HepG2 (cell line): ENCODE measurements around the gene TSPAN9. TPM values are rescaled to one million over a fixed set of nuclear protein-coding genes. Genes with fewer than 3 reads are reported as not detected.
A peak's percentile ranks its signal among the peaks of the same experiment; 100 is the strongest.

Experiments
- ATAC-seq: fragments of 200-7000 bp; cut with Tn5 transposase; 3 replicates; pipeline ENCODE4 v1.9.1; 2020; ENCODE audit warnings: mild to moderate bottlenecking, moderate library complexity
- BruUV-seq: library from RNA; stranded (reverse); fragments of 400-500 nt; replicated peaks from 2 replicates; lab custom pipeline; 2021; lab: Mats Ljungman, UMichigan
- CTCF ChIA-PET: fragments of 300-600 bp; formaldehyde crosslinking; extraction: SDS; loops from one replicate; lab custom pipeline; 2021; ENCODE audit warnings: low total read pairs, inconsistent platforms, low intra/inter-chr PET ratio; lab: Yijun Ruan, JAX
- POLR2A ChIA-PET: fragments of 350-600 bp; sonication (Branson Sonifier 250); formaldehyde crosslinking; loops from one replicate; lab custom pipeline; 2020; ENCODE audit warnings: antibody characterized with exemption, inconsistent platforms; lab: Yijun Ruan, JAX
- DNase-seq: peaks from one replicate; pipeline ENCODE4 v3.0.0-alpha.2; 2015; ENCODE audit warnings: low spot score
- FAIRE-seq: peaks from 3 replicates; lab custom pipeline; 2011; peaks lifted over from hg19 to GRCh38; lab: Jason Lieb, UNC
- H2AFZ ChIP-seq: one replicate; pipeline ENCODE4 v1.6.1; 2011; ENCODE audit warnings: low read length, inconsistent platforms
- H3K27ac ChIP-seq: fragments of 300-600 bp; 3 replicates; pipeline ENCODE4 v1.8.0; 2011; ENCODE audit warnings: mixed run types, mild to moderate bottlenecking, mixed read lengths, low read length, inconsistent platforms; ENCODE audit not compliant: insufficient read depth; ENCODE audit errors: extremely low read length
- H3K27me3 ChIP-seq, 2 experiments: fragments of 200-600 bp in 1 of 2; 2 replicates in 1 of 2; 3 replicates in 1 of 2; pipeline versions ENCODE4 v1.6.0 to v1.8.0; 2011; ENCODE audit warnings: low read length in 2 of 2, mild to moderate bottlenecking in 2 of 2, moderate library complexity in 2 of 2, inconsistent platforms in 1 of 2; ENCODE audit not compliant: insufficient read depth in 2 of 2, control insufficient read depth in 1 of 2
- H3K36me3 ChIP-seq, 2 experiments: fragments of 200-600 bp in 1 of 2; replicated peaks in 1 of 2; 2 replicates in 1 of 2; 3 replicates in 1 of 2; pipeline versions ENCODE4 v1.5.1 to v1.8.0; 2011; ENCODE audit warnings: low read length in 2 of 2, inconsistent platforms in 1 of 2; ENCODE audit not compliant: insufficient read depth in 2 of 2, control insufficient read depth in 1 of 2
- H3K4me1 ChIP-seq: 2 replicates; pipeline ENCODE4 v1.5.1; 2012; ENCODE audit warnings: low read length, inconsistent platforms; ENCODE audit not compliant: insufficient read depth
- H3K4me2 ChIP-seq: 2 replicates; pipeline ENCODE4 v1.6.0; 2011; ENCODE audit warnings: low read depth, low read length, inconsistent platforms
- H3K4me3 ChIP-seq, 3 experiments: fragments of 200-600 bp in 1 of 3; sonication (generic), shearing (Covaris generic) in 1 of 3; replicated peaks in 1 of 3; 2 replicates each; pipeline ENCODE4 v1.5.1; 2011 to 2016; ENCODE audit warnings: low read length in 3 of 3, inconsistent platforms in 2 of 3, low read depth in 2 of 3, mild to moderate bottlenecking in 2 of 3, control low read depth in 1 of 3, mixed read lengths in 1 of 3; ENCODE audit not compliant: insufficient read depth in 1 of 3
- H3K79me2 ChIP-seq: one replicate; pipeline ENCODE4 v1.6.1; 2011; ENCODE audit warnings: low read length, inconsistent platforms; ENCODE audit not compliant: insufficient read depth
- H3K9ac ChIP-seq: 2 replicates; pipeline ENCODE4 v1.6.0; 2011; ENCODE audit warnings: mild to moderate bottlenecking, low read depth, low read length, inconsistent platforms; ENCODE audit not compliant: insufficient read depth
- H3K9me3 ChIP-seq: 2 replicates; pipeline ENCODE4 v1.5.1; 2012; ENCODE audit warnings: mild to moderate bottlenecking, low read length
- H4K20me1 ChIP-seq: 2 replicates; pipeline ENCODE4 v1.6.0; 2011; ENCODE audit warnings: inconsistent platforms, mild to moderate bottlenecking, low read length, moderate library complexity; ENCODE audit not compliant: insufficient read depth
- ATF5 ChIP-seq: sonication (generic); formaldehyde crosslinking; IDR thresholded peaks from 2 replicates; pipeline ENCODE4 v1.4.0; 2020; ENCODE audit warnings: mild to moderate bottlenecking, low read depth, missing genetic modification reagents
- HNF4A ChIP-seq: sonication (generic); formaldehyde crosslinking; IDR thresholded peaks from 2 replicates; pipeline ENCODE4 v1.4.0; 2020; ENCODE audit warnings: missing genetic modification reagents
- RBM22 ChIP-seq: fragments of 200-400 bp; formaldehyde crosslinking; optimal IDR thresholded peaks from 2 replicates; pipeline ENCODE3; 2017; ENCODE audit warnings: mild to moderate bottlenecking, low read length, moderate library complexity
- SALL1 ChIP-seq: sonication (generic); formaldehyde crosslinking; IDR thresholded peaks from 2 replicates; pipeline ENCODE4 v1.8.0; 2022; ENCODE audit warnings: mild to moderate bottlenecking, missing genetic modification reagents
- SETDB1 ChIP-seq: sonication (generic); formaldehyde crosslinking; IDR thresholded peaks from 2 replicates; pipeline ENCODE4 v1.5.1; 2020; ENCODE audit warnings: missing genetic modification reagents, mild to moderate bottlenecking, borderline replicate concordance
- ZBTB39 ChIP-seq: sonication (generic); formaldehyde crosslinking; IDR thresholded peaks from 2 replicates; pipeline ENCODE4 v1.5.0; 2020; ENCODE audit warnings: missing genetic modification reagents
- ZC3H4 ChIP-seq: sonication (generic); formaldehyde crosslinking; IDR thresholded peaks from 2 replicates; pipeline ENCODE4 v1.4.0; 2020; ENCODE audit warnings: missing genetic modification reagents, borderline replicate concordance
- ZFX ChIP-seq: sonication (generic); formaldehyde crosslinking; IDR thresholded peaks from 2 replicates; pipeline ENCODE4 v1.4.0; 2020; ENCODE audit warnings: mild to moderate bottlenecking, low read depth, missing genetic modification reagents, moderate library complexity
- ZFYVE20 ChIP-seq: sonication (generic); formaldehyde crosslinking; IDR thresholded peaks from 2 replicates; pipeline ENCODE4 v1.8.0; 2023; ENCODE audit warnings: low read depth, mild to moderate bottlenecking, moderate library complexity, missing genetic modification reagents, borderline replicate concordance
- ZMAT3 ChIP-seq: sonication (generic); formaldehyde crosslinking; conservative IDR thresholded peaks from 2 replicates; pipeline ENCODE4 v1.7.0; 2021; ENCODE audit warnings: missing genetic modification reagents
- ZMYM3 ChIP-seq: sonication (generic); formaldehyde crosslinking; IDR thresholded peaks from 2 replicates; pipeline ENCODE4 v1.5.1; 2020; ENCODE audit warnings: mild to moderate bottlenecking, missing genetic modification reagents
- ZNF263 ChIP-seq: sonication (generic); formaldehyde crosslinking; IDR thresholded peaks from 2 replicates; pipeline ENCODE4 v1.4.0; 2020; ENCODE audit warnings: missing genetic modification reagents
- ZNF362 ChIP-seq: sonication (generic); formaldehyde crosslinking; IDR thresholded peaks from 2 replicates; pipeline ENCODE4 v1.4.0; 2020; ENCODE audit warnings: missing genetic modification reagents, mild to moderate bottlenecking, borderline replicate concordance
- ZNF816 ChIP-seq: sonication (generic); formaldehyde crosslinking; IDR thresholded peaks from 2 replicates; pipeline ENCODE4 v1.8.0; 2022; ENCODE audit warnings: missing genetic modification reagents, mild to moderate bottlenecking, borderline replicate concordance
- WGBS: methylation state at CpG from one replicate; pipeline ENCODE4 v1.1.6; 2017; ENCODE audit warnings: low lambda C conversion rate; 5-methylcytosine and 5-hydroxymethylcytosine counted together
- in situ Hi-C: cut with HindIII; loops from 2 replicates; pipeline ENCODE4 v1.10.0; 2017; ENCODE audit warnings: low pct_unique_long_range_greater_than_20kb; ENCODE audit not compliant: extremely low pct_ligation_motif_present
- intact Hi-C: fragments of 100-400 bp; cut with micrococcal nuclease; formaldehyde crosslinking; loops from one replicate; pipeline ENCODE4 v1.10.0; 2022; ENCODE audit not compliant: unreplicated experiment
- polyA plus RNA-seq, 8 experiments: library from polyadenylated mRNA; depleted of rRNA in 3 of 8; stranded (reverse) in 7 of 8; unstranded in 1 of 8; fragments of >200 nt; fragmentation: Illumina TruSeq in 4 of 8; extraction: Trizol in 4 of 8; gene quantifications; 2 replicates each; pipeline versions ENCODE4 v1.2.1 to v1.2.3, GENCODE V29; 2011 to 2016; ENCODE audit warnings: low read depth in 4 of 8, missing spikeins in 1 of 8, mixed read lengths in 1 of 8; ENCODE audit not compliant: insufficient read depth in 1 of 8
- total RNA-seq, 5 experiments: library from RNA; depleted of rRNA; stranded (reverse); fragments of >200 nt; fragmentation: Illumina TruSeq; extraction: Trizol; gene quantifications; 2 replicates each; pipeline ENCODE4 v1.2.3, GENCODE V29; 2016; ENCODE audit warnings: low read depth in 1 of 5
- TF ChIP-seq, protein P1 (sequence below): sonication (generic); formaldehyde crosslinking; IDR thresholded peaks from 2 replicates; pipeline ENCODE4 v1.4.0; 2020; ENCODE audit warnings: mild to moderate bottlenecking, missing genetic modification reagents
- TF ChIP-seq, protein P2 (sequence below): sonication (generic); formaldehyde crosslinking; conservative IDR thresholded peaks from 2 replicates; pipeline ENCODE4 v1.4.0; 2020; ENCODE audit warnings: missing genetic modification reagents
- TF ChIP-seq, protein P3 (sequence below): sonication (generic); formaldehyde crosslinking; IDR thresholded peaks from 2 replicates; pipeline ENCODE4 v1.4.0; 2020; ENCODE audit warnings: missing genetic modification reagents

The TSPAN9 gene
- total and polyA plus RNA-seq, 2 of the 13 experiments (the other 11 are each of a cell fraction or from before 2014, with no cell fraction given): 18.1 to 42.3 TPM

DNA sequence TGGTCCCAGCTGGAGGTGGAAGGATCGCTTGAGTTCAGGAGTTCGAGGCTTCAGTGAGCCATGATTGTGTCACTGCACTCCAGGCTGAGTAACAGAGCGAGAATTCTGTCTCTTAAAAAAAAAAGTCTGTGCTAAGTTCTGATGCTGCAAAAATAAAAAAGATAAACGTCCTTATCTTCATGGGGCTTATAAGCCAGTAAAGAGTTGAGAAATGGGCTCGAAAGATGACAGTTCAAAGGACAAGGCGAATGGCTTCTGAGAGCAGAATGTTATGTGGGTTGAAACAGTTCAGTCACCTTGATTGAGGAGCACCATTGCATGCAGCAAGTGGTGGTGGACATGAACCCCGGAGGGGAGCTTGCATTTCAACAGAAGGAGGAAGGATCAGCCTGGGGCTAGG is 4.7 kb downstream of the TSPAN9 start:
- 28% methylated on average over 7 of the region's 7 CpGs for WGBS
- CTCF ChIA-PET: no interaction called here
- TF ChIP-seq ZMAT3 (CRISPR knock-in tag) (no peak), HNF4A (CRISPR knock-in tag) (peak; percentile 28; the same call in 1 of the 2 replicates), ZC3H4 (no peak), RBM22 (no peak), ZNF816 (CRISPR knock-in tag) (no peak), SALL1 (0 out of 2 replicates have a peak, but pooled peaks have one; percentile 15), ZMYM3 (CRISPR knock-in tag) (no peak), ZFYVE20 (CRISPR knock-in tag) (no peak), ATF5 (CRISPR knock-in tag) (no peak), SETDB1 (CRISPR knock-in tag) (no peak), ZFX (CRISPR knock-in tag) (0 out of 2 replicates have a peak, but pooled peaks have one; percentile 17), ZBTB39 (no peak), ZNF362 (CRISPR knock-in tag) (peak; percentile 28; the same call in 1 of the 2 replicates), ZNF263 (peak; percentile 44; the same call in 1 of the 2 replicates)
- TF ChIP-seq, protein P1, sequence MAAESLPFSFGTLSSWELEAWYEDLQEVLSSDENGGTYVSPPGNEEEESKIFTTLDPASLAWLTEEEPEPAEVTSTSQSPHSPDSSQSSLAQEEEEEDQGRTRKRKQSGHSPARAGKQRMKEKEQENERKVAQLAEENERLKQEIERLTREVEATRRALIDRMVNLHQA (CRISPR knock-in tag): no peak
- TF ChIP-seq, protein P2, sequence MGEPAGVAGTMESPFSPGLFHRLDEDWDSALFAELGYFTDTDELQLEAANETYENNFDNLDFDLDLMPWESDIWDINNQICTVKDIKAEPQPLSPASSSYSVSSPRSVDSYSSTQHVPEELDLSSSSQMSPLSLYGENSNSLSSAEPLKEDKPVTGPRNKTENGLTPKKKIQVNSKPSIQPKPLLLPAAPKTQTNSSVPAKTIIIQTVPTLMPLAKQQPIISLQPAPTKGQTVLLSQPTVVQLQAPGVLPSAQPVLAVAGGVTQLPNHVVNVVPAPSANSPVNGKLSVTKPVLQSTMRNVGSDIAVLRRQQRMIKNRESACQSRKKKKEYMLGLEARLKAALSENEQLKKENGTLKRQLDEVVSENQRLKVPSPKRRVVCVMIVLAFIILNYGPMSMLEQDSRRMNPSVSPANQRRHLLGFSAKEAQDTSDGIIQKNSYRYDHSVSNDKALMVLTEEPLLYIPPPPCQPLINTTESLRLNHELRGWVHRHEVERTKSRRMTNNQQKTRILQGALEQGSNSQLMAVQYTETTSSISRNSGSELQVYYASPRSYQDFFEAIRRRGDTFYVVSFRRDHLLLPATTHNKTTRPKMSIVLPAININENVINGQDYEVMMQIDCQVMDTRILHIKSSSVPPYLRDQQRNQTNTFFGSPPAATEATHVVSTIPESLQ: no peak
- TF ChIP-seq, protein P3, sequence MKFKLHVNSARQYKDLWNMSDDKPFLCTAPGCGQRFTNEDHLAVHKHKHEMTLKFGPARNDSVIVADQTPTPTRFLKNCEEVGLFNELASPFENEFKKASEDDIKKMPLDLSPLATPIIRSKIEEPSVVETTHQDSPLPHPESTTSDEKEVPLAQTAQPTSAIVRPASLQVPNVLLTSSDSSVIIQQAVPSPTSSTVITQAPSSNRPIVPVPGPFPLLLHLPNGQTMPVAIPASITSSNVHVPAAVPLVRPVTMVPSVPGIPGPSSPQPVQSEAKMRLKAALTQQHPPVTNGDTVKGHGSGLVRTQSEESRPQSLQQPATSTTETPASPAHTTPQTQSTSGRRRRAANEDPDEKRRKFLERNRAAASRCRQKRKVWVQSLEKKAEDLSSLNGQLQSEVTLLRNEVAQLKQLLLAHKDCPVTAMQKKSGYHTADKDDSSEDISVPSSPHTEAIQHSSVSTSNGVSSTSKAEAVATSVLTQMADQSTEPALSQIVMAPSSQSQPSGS (CRISPR knock-in tag): no peak

More for the DNA sequence above, 4.7 kb downstream of the TSPAN9 start:
- POLR2A ChIA-PET: interaction anchor here (1.8 kb wide), 1 partner anchor 23 kb away, joined by 5 read pairs; no protein-coding TSS in a partner anchor
- no peak overlapping the region for H3K27ac ChIP-seq
- H3K4me3 ChIP-seq: no peak overlapping the region
- FAIRE-seq (peak; percentile 23), DNase-seq (no peak), ATAC-seq (no peak)
- peaks cover 59% of the 10 kb centered on the region for H3K79me2 ChIP-seq
- H3K27me3 ChIP-seq: no peaks in the 10 kb centered on the region; a peak in 1 of 5 replicates
- in situ Hi-C loops: no loop called here
- H3K36me3 ChIP-seq: no peaks in the 10 kb centered on the region
- H3K9ac ChIP-seq: no peak overlapping the region
- peaks cover 85% of the 10 kb centered on the region for H3K4me1 ChIP-seq
- H2AFZ ChIP-seq: no peak overlapping the region
- no peak overlapping the region; the same call in 1 of the 2 replicates for H3K4me2 ChIP-seq
- no peaks in the 10 kb centered on the region for H4K20me1 ChIP-seq
- no peaks in the 10 kb centered on the region for H3K9me3 ChIP-seq
- intact Hi-C loops: no loop called here
- BruUV-seq: no TSS peak
